Activated CD8-positive, alpha-beta memory T cell treated with anti-CD3 and anti-CD28 coated beads for 1 hour (primary cell): ENCODE measurements around the gene MAP2K5.

Experiments used
- DNase-seq, 2 donors: peaks; one replicate each; pipeline ENCODE4 v3.0.0-alpha.2; 2020; ENCODE audit warnings: low read depth in 1 of 2; ENCODE audit errors: extremely low read depth in 1 of 2

The MAP2K5 gene

GRCh38 chr15:67777071-67777470 lies 234.6 kb downstream of the MAP2K5 start:
- no peak for DNase-seq

- no peak for DNase-seq
Measured at GRCh38 chr15:67777773-67778172, 235.3 kb downstream of the MAP2K5 start.

- no peak for DNase-seq
Measured at GRCh38 chr15:67778968-67779548, 236.6 kb downstream of the MAP2K5 start.

- no peak for DNase-seq
Measured at GRCh38 chr15:67779549-67780111, 237.1 kb downstream of the MAP2K5 start.

- DNase-seq, result no peak
Measured at GRCh38 chr15:67781061-67781460, 238.6 kb downstream of the MAP2K5 start.

- DNase-seq, result no peak
Measured at GRCh38 chr15:67781907-67782690, 239.6 kb downstream of the MAP2K5 start.

GRCh38 chr15:67782691-67782991 lies 240.1 kb downstream of the MAP2K5 start:
- DNase-seq, result no peak

- DNase-seq, result peak in 1 of 2 donors; percentile 20
Measured at GRCh38 chr15:67783303-67783702, 240.8 kb downstream of the MAP2K5 start.

GRCh38 chr15:67784090-67784781 lies 241.7 kb downstream of the MAP2K5 start:
- DNase-seq, result no peak

- no peak for DNase-seq
Measured at GRCh38 chr15:67784856-67785430, 242.4 kb downstream of the MAP2K5 start.

- no peak for DNase-seq
Measured at GRCh38 chr15:67785431-67785830, 242.9 kb downstream of the MAP2K5 start.

GRCh38 chr15:67786646-67787045 lies 244.1 kb downstream of the MAP2K5 start:
- DNase-seq, result no peak

- DNase-seq, result no peak
Measured at GRCh38 chr15:67788986-67789385, 246.5 kb downstream of the MAP2K5 start.

GRCh38 chr15:67790610-67791319 lies 248.3 kb downstream of the MAP2K5 start:
- no peak for DNase-seq

GRCh38 chr15:67792250-67792942 lies 249.9 kb downstream of the MAP2K5 start:
- no peak for DNase-seq

GRCh38 chr15:67794832-67795574 lies 252.5 kb downstream of the MAP2K5 start:
- DNase-seq, result no peak

- no peak for DNase-seq
Measured at GRCh38 chr15:67796196-67797127, 254.0 kb downstream of the MAP2K5 start.

GRCh38 chr15:67799801-67800205 lies 257.3 kb downstream of the MAP2K5 start:
- no peak for DNase-seq
